ENCODE results near the gene PLXNB2.

GRCh38 chr22:50313021-50313420, 5.6 kb upstream of the PLXNB2 start:
- TF ChIP-seq CTCF (IDR thresholded peaks at IDR 0.05 in 2 of 3, conservative IDR thresholded peaks at IDR 0.05 in 1 of 3; ENCODE audit: borderline replicate concordance in 1 of 3, insufficient read depth in 1 of 3, low read depth in 2 of 3, low read length in 2 of 3) (no peak), YY1 (IDR thresholded peaks at IDR 0.05; ENCODE audit: extremely low read depth, insufficient replicate concordance, low read depth, low read length) (no peak), POLR2A (IDR thresholded peaks at IDR 0.05; ENCODE audit: borderline replicate concordance, extremely low read depth, insufficient read depth, insufficient read length) (no peak), ELF1 (IDR thresholded peaks at IDR 0.05; ENCODE audit: borderline replicate concordance, low read depth) (no peak), ZNF274 (IDR thresholded peaks at IDR 0.05; ENCODE audit: low read depth, low read length) (no peak), EGR1 (IDR thresholded peaks at IDR 0.05; ENCODE audit: low read depth) (no peak), EZH2phosphoT487 (IDR thresholded peaks at IDR 0.05; ENCODE audit: borderline replicate concordance) (no peak), EZH2 (IDR thresholded peaks at IDR 0.05) (no peak), ZBTB33 (IDR thresholded peaks at IDR 0.05; ENCODE audit: extremely low read depth, insufficient replicate concordance, low read length) (no peak), JUND (IDR thresholded peaks at IDR 0.05) (no peak), REST (IDR thresholded peaks at IDR 0.05; ENCODE audit: low read depth) (no peak), SIN3A (IDR thresholded peaks at IDR 0.05; ENCODE audit: low read depth) (no peak), POLR2AphosphoS5 (IDR thresholded peaks at IDR 0.05; ENCODE audit: low read depth, low read length) (no peak)
